GM18873 (cell line): ENCODE measurements around the gene MAGEE2.
A peak's percentile ranks its signal among the peaks of the same experiment; 100 is the strongest.
"Not testable (repeated sequence)": the region's sequence is repeated elsewhere in the genome, so short reads cannot be mapped to it uniquely, and the experiment has no call there.

ENCODE experiments used
- ATAC-seq: cut with Tn5 transposase; IDR thresholded peaks from one replicate; pipeline ENCODE4 v1.9.1; 2021; ENCODE audit warnings: mild to moderate bottlenecking, moderate library complexity, moderate number of reproducible peaks; ENCODE audit not compliant: unreplicated experiment, low FRiP score

Gene MAGEE2

DNA sequence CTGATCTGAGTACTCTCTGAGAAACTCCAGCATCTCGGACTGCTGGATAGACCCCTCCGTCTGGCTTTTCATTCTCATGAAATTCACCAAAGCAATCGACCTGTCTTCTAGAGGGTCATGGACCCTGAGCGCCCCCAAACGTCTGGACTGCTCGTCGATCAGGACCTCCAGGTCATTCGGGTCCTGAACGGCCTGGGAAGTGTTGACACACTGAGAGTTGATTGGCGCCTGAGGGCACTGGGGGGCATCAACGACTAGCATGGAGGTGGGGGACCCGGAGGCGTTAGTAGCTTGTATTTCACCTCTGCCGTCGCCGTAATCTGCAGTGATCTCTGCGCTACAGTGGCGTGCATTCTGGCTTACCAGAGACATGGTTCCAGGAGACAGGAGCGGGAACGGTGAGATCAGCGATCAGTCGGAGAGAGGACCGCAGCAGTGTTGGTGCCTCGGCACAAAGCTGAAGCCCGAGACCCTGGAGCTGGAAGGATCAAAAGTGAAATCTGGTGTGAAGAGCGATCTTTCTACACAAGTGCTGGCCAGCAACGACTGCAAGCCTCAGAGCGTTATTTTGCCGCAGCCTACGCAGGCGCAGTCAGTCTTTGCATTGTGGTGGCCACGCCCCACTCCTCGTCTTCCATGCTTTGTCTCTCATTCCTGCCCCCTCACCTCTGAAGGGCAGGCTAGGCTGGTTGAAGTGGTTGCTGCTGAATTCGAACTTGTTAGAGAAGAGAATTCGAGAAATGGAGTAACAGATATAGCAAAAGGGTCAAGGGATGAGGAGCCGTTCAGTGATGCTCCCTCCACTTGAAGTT is at the start of gene MAGEE2:
Gene MAGEE2 (minus strand): TSS at position 575 of the 812 bp plus-strand sequence. CDS start 203 bp downstream, at position 372.
- no peak for ATAC-seq

DNA sequence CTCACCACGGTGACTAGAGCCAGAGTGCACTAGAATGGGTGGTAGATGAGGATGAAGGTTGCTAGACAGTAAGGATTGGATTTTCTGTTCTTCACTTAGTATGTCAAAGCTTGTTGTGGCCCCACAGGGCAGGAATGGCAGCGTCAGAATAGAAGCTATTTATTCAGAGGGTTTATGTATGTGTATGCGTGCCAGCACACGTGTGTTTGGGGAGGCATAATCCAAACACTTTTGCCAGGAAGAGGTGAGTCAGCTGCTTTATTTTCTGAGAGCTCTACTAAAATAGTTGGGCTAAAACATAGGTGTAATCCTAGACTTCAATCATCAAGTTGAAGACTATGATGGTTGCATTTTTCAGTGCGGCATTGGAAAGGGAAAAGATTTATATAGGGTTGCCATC is 1.2 kb upstream of the MAGEE2 start:
- no peak for ATAC-seq

- ATAC-seq, result no peak
Measured at GRCh38 chrX:75781611-75782010, 3.4 kb downstream of the MAGEE2 start.

DNA sequence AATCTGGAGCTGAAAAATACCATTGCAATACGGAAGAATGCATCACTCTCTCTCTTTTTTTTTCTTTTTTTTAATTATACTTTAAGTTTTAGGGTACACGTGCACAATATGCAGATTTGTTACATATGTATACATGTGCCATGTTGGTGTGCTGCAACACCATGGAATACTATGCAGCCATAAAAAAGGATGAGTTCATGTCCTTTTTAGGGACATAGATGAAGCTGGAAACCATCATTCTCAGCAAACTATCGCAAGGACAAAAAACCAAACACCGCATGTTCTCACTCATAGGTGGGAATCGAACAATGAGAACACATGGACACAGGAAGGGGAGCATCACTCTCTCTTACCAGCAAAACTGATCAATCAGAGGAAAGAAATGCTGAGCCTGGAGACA is 17.0 kb downstream of the MAGEE2 start:
- ATAC-seq, result not testable (repeated sequence)

- ATAC-seq, result no peak
Measured at GRCh38 chrX:75748431-75748830, 36.6 kb downstream of the MAGEE2 start.

DNA sequence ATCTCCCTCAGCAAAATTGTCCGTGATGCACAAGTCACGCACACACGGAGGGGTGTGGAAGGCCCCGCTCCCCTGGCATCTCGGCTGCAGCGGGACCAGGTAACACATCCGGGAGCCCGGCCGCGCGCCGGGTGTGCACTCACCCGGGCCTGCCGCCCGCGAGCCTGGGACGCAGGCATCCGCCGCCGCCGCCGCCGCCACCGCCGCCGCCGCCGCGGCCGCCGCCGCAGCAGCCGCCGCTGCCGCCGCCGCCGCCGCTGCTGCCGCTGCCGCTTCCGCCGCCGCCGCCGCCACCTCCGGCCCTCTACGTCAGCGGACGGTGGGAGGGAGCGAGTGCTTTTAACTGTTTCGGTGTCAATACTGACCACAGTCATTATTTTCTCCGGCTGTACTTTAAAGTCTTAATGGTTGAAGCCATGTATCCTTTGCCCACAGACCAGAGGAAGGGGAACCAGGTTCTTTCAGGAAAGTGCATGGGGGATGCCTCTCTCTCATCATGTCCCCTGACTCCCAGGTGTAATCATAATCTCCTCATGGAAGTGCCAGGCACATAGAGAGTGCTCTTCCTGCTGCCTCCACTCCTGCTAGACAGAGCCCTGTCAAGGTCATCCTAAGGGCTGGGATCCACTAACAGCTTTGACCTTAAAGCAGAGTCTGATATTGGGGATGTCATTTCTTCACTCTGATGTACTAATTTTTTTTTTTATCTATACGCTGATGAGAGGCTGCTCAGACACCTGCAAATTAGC is 38.0 kb downstream of the MAGEE2 start:
- ATAC-seq, result peak; percentile 70
